HG03575 (cell line): ENCODE results near the gene PRMT2.
"Not testable (repeated sequence)": the region's sequence is repeated elsewhere in the genome, so short reads cannot be mapped to it uniquely, and the experiment has no call there.

Source experiments
- ATAC-seq: cut with Tn5 transposase; IDR thresholded peaks from one replicate; pipeline ENCODE4 v1.9.1; 2021; ENCODE audit not compliant: unreplicated experiment, insufficient number of reproducible peaks, low FRiP score; ENCODE audit errors: extremely low read depth

Gene PRMT2

DNA sequence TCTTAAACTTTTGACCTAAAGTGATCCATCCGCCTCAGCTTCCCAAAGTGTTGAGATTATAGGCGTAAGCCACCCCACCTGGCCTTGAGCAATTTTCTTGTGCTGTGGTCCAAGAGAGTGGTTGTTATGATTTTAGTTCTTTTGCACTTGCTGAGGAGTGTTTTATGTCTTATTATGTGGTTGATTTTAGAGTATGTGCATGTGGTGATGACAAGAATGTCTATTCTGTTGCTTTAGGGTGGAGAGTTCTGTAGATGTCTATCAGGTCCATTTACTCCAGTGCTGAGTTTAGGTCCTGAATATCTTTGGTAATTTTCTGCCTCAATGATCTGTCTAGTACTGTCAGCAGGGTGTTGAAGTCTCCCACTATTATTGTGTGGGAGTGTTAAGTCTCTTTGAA is 19.4 kb upstream of the PRMT2 start:
- no peak for ATAC-seq

DNA sequence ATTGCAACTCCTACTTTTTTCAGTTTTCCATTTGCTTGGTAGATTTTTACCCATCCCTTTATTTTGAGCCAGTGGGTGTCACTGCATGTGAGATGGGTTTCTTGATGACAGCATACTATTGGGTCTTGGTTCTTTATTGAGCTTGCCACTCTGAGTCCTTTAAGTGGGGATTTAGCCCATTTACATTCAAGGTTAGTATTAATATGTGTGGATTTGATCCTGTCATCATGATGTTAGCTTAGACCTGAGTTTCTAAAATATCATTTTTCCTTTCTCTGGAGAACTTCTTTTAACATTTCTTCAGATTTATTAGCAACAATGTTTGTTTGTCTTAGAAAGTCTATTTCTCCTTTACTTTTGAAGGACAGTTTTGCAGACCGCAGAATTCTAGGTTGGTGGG is 18.8 kb upstream of the PRMT2 start:
- ATAC-seq = no peak

DNA sequence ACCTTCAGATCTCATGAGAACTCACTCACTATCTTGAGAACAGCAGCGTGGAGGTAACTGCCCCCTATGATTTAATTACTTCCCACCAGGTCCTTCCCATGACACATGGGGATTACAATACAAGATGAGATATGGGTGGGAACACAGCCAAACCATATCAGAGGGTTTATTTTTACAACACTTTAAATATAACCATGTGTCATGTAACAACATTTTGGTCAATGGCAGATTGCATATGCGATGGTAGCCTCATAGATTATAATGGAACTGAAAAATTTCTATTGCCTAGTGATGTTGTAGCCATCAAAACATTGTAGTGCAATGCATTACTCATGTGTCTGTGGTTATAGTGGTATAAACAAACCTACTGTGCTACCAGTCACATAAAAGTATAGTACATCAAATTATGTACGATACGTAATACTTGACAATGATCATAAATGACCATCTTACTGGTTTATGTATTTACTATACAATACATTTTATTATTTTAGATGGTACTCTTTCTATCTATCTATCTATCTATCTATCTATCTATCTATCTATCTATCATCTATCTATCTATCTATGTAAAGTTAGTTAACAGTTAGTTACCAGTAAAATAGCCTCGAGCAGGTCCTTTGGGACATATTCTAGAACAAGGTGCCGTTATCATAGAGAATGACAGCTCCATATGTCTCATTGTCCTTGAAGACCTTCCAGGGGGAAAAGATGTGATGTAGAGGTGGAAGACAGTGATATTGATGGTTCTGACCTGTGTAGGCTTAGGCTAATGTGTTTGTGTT is 18.0 kb upstream of the PRMT2 start:
- ATAC-seq = no peak

DNA sequence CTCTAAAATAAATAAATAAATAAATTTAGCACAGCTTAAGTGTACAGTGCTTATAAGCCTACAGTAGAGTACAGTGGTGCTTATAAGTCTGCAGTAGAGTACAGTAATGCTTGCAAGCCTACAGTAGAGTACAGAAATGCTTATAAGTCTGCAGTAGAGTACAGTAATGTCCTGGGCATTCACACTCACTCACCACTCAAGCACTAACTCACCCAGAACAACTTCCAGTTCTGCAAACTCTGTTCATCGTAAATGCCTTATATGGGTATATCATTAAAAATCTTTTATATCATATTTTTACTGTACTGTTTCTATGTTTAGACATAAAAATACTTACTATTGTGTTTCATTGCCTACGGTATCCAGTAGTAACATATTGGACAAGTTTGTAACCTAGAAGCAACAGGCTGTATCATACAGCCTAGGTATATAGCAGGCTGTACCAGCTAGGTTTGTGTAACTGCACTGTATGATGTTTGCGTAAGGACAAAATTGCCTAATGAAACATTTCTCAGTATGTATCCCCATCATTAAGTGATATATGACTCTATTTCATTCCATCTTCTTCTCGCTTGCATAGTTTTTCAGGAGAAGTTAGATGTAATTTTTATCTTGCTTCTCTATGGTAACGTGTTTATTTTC is 16.6 kb upstream of the PRMT2 start:
- ATAC-seq = no peak

DNA sequence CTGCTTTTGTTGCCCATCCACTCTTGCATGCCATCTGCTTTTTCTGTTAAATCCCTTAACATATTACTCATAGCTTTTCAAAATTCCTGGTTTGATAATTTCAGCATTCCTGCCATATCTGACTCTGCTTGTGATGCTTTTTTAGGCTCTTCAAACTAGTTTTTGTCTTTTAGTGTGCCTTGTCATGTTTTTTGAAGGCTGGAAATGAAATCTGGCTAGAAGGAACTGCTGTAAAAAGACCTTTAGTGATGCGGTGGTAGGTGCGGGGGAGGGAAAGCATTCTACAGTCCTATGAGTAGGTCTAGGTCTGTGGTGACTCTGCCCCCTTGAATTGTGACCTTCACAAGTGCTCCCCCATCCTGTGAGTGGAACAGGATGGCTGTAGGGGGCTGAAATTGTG is 15.6 kb upstream of the PRMT2 start:
- ATAC-seq = no peak

DNA sequence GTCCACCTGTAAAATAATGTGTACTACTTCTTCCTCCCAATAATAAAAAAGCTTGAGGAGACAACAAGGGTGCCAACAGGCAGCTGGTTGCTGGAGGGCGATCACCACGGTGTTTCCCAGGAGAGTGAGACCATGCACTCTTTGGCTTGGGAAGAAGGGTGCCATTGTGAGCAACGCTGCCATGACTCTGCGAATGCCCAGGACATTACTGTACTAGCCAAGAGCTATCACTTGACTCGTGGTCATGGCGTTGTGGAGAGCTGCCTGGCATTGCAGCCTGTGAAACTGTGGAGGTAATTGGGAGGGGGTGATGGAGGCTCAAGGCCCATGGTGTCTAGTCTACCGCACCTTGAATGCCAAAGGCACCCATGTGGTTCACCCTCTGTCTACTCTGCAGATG is 14.6 kb upstream of the PRMT2 start:
- ATAC-seq = no peak

DNA sequence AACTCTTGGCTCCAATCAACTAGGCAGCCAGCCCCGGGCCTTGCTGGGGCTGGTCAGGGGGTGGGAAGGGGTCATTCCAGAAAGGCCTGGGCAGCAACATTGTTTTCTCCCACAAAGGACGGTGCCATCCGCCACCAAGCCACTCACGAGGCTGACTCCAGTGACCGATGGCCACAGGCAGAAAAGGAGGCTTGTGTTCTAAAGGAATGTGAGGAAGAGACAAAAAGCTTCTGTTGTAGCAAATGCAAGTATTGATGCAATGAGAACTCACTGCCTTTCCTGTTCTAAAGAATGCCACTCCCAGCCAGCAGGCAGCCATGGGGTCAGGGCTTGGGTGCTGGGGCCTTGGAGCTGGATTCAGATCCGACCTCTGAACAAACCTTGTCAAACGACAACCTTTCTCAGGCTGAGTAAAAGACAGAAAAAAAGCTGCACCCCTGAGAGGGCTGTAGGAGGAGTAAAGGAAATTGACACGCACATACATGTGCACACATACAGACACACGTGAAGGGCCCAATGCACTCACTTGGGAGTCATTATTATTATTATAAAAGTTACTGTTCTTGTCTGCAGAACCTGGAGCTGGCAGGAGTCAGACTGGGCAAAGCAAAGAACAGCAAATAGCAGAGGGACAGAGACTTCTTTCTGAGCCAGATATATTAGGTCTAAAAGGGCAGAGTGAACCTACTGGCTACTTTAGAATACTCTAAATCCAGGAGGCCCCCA is 13.9 kb upstream of the PRMT2 start:
- ATAC-seq = no peak

DNA sequence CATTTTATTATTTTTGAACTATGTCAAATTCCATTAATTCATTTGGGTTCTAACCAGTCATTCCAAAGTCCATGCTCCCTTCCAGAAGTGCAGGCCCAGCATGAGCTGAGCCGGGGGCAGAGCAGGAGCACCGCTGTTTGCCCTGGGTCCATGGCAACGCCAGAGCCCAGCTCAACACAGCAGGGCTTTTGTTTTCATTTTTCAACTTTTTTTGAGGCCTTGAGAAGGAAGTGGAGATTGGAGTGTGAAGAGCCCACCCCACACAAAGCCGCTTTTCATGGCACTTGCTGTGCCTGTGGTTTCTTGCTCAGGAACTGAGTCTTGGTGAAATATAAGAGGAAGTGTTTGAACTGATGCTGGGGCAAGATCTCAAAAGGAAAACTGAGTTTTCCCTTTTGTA is 13.2 kb upstream of the PRMT2 start:
- ATAC-seq = no peak

DNA sequence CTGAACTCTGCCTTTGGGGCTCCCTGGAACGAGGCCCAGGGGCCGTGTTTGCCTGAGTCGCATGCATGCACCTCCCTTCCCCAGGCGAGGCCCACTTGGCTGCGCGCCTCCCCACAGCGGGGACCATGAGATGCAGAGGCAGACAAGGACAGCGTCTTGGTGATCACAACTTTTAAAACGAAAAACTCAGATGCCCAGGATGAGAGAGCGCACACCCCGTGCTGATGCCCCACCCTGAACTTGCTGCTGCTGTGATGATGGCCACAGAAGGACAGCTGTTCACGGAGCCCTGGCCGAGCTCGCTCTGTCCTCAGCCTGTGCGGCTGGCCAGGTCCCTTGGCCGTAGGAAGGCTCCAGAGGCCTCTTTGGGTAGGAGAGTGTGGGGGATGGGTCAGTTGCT is 11.4 kb upstream of the PRMT2 start:
- ATAC-seq = no peak

DNA sequence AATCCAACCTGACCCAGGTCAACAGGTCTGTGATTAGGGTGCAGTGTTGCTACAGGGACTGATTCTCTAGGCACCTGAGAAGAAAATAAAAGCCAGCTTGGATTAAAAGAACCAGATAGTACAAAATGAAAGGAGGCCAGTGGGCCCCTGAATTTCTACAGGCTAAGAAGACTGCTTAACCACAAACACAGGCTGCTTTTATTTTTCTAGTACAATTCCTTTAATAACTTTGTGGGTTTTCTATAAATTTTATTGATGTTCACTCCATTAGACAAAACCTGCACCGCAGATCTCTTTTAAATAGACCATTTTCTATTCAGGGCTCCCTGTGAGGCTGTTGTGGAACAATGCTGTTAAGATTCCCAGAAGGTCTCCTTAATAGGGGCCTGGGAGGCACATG is 9.7 kb upstream of the PRMT2 start:
- ATAC-seq = no peak

DNA sequence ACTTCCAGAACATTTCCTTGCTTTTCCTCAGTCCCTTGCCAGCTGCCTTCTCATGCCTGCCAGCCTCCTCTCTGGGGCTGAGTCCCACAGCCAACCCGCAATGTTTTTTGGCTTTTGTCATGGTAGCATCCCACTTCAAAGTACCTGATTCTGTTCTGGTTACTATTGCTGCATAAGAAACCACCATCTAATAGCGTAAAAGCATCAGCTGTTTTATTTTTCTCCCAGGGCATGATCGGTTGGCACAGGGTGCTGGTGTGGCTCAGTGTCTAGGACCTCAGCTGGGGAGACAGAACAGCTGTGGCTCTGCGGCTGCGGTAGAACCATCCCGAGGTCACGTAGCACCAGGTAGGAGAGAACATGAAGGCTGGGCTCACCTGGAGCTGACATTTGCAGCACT is 8.9 kb upstream of the PRMT2 start:
- no peak for ATAC-seq

DNA sequence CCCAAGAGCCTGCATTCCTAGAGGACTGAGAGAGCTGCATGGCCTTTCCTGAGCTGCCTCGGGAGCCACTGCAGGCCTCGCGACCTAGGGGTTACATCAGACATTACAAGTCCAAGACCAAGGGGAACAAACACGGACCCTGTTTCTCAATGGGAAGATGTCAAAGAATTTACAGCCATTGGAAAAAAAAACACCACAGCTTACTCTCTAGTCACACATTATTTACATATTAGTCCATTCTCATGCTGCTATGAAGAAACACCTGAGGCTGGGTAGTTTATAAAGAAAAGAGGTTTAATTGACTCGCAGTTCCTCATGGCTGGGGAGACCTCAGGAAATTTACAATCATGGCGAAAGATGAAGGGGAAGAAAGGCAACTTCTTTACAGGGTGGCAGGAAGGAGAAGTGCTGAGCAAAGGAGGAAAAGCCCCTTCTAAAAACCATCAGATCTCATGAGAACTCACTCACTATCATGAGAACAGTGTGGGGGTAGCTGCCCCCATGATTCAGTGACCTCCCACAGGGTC is 8.4 kb upstream of the PRMT2 start:
- ATAC-seq = no peak

DNA sequence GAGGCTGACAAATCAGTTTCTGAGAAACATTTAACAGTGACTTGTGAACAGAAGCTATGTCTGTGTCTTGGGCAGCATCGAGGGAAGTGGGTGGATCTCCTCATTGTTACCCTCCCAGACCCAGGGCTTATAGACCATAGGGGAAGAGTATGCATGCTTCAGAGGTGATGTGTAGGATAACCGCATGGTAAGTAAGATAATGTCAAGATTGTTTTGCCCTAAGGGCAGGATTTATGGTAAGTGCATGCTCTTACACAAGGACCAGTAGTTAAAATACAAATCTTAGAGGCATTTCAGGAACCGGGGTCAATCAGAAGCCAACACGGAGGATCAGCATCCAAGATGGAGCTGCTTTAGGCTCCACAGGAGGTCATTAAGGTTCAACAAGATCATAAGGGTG is 7.7 kb upstream of the PRMT2 start:
- no peak for ATAC-seq

DNA sequence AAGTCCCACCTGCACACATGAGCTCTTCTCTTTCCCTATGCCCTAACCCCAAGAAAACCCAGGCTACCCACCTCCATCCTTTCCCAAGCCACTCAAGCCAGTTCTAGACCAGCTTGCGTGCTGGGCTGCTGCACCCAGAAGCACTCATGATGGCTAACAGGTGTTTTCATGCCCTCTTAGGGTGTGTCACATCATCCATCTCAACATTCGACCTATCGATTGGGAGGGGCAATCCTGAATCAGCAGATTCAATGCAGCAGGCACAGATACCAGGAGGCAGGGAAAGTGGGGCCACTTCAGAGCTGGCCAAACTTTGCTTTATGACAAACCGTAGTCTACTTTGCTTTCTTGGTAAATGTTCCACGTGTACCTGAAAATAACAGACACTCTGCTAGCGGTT is 6.6 kb upstream of the PRMT2 start:
- no peak for ATAC-seq

DNA sequence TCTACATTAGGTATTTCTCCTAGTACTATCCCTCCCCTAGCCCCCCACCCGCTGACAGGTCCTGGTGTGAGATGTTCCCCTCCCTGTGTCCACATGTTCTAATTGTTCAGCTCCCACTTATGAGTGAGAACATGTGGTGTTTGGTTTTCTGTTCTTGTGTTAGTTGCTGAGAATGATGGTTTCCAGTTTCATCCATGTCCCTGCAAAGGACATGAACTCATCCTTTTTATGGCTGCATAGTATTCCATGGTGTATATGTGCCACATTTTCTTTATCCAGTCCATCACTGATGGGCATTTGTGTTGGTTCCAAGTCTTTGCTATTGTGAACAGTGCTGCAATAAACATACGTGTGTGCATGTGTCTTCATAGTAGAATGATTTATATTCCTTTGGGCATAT is 4.6 kb upstream of the PRMT2 start:
- not testable (repeated sequence) for ATAC-seq

DNA sequence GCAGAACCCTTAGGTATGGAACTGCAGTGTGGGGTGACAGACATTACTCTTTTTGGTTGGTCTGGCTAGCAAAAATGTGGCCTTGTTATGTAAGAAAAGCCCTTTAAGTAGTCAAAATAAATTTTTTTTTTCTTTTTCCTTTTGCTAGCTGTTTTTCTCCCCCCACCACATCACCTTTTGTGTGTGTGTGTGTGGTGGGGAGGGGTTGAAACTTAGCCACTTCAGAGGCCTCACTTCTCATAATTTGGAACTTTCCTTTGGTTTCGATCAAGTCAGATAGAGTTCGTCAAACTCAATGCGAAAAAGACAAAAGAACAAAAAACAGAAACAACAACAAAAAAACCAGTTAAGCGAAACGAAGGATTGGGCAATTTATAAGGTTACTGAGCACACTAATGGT is 1.9 kb upstream of the PRMT2 start:
- no peak for ATAC-seq

DNA sequence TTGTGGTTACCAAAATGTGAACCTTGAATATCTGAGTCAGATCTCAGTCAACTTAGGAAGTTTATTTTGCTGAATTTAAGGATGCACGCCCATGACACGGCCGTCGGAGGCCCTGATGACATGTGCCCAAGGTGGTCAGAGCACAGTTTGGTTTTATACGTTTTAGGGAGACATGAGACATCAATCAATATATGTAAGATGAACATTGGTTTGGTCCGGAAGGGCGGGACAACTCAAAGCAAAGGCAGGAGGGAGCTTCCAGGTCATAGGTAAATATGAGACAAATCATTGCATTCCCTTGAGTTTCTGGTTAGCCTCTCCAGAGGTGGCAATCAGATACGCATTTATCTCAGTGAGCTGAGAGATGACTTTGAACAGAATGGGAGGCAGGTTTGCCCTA is 1.0 kb upstream of the PRMT2 start:
- no peak for ATAC-seq

DNA sequence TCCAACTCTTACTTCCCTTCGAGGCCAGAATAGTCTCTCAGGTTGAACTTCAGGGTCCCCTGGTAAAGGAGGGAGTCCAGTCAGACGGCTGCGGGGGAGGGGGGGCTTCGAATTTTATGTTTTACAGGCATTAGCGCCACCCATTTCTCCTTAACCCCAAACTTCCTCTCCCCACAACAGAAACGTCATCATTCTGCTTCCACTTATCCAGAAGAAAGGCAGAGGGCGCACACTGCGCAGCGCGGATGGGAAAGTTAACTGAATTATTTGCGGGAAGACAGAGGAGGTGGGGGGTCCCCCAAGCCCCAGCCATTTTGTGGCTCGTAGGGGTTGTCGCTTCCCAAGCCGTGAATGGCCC is 529 bp upstream of the PRMT2 start:
- ATAC-seq = no peak

DNA sequence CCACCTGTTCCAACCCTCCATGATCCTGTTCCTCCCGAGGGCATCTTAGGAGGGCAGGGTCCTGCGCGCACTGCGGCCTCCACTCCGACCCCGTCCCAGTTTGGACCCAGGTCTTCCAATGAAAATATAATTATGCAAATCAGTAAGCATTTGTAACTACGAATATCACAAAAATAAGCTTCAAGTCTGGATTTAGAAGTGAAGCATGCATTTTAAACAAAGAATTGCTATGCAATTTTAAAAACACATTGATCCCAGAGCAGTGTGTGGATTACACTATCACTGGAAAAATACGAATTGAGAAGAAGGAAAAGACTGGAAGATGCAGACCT is 673 bp downstream of the PRMT2 start:
- no peak for ATAC-seq

DNA sequence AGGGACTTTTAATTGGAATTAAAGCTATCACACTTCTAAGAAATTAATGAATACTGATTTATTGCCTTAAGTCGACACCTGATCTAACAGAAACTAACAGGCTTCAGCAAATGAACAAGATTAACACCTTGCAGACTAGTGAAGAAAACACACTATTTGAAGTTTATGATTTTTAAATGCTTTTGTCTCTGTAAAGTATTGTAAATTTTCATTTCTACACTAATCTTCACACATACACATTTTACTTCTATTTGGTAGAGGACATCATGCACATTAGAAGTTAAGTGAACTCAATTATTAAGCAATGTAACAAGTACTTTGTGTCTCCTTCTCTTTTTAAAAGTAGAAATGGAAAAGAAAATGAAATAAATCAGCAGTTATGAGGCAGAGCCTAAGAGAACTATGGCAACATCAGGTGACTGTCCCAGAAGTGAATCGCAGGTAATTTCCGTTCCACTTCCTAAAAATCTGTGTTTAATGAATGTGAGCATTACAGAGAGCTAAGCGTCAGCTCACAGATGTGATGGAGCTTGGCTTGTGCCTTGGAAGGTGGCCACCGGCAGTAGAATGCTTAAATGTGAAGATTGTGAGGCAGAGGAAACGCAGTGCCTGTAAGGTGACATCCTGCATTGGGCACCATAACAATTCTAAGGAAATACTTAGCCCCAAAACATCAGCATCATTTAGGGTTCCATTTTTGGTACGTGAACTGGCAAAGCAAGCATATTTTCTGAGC is 1.2 kb downstream of the PRMT2 start:
- ATAC-seq = no peak
